NT2/D1 (cell line): Measurements from ENCODE around the gene GPR132.
"Not testable (repeated sequence)": the region's sequence is repeated elsewhere in the genome, so short reads cannot be mapped to it uniquely, and the experiment has no call there.

Experiments used
- DNase-seq: peaks from one replicate; pipeline ENCODE4 v3.0.0-alpha.2; 2011; ENCODE audit warnings: low read depth, low spot score
- H3K27me3 ChIP-seq: 2 replicates; pipeline ENCODE4 v1.6.0; 2011; ENCODE audit warnings: mild to moderate bottlenecking; ENCODE audit not compliant: insufficient read length, insufficient read depth
- H3K36me3 ChIP-seq: 2 replicates; pipeline ENCODE4 v1.6.1; 2011; ENCODE audit warnings: mild to moderate bottlenecking, low read length, mixed read lengths; ENCODE audit not compliant: insufficient read depth, insufficient read length
- H3K4me1 ChIP-seq: 2 replicates; pipeline ENCODE4 v1.5.1; 2011; ENCODE audit not compliant: insufficient read depth, insufficient read length
- H3K4me3 ChIP-seq: 2 replicates; pipeline ENCODE4 v1.5.1; 2011; ENCODE audit warnings: low read depth; ENCODE audit not compliant: insufficient read length
- H3K9ac ChIP-seq: 2 replicates; pipeline ENCODE4 v1.6.0; 2011; ENCODE audit warnings: low read depth; ENCODE audit not compliant: insufficient read length
- H3K9me3 ChIP-seq: 2 replicates; pipeline ENCODE4 v1.5.1; 2011; ENCODE audit warnings: mild to moderate bottlenecking, low read length; ENCODE audit not compliant: insufficient read depth
- SUZ12 ChIP-seq: IDR thresholded peaks from 2 replicates; pipeline ENCODE4 v1.6.1; 2011; ENCODE audit not compliant: insufficient read length, insufficient read depth; ENCODE audit errors: extremely low read depth
- YY1 ChIP-seq: IDR thresholded peaks from 2 replicates; pipeline ENCODE4 v1.6.1; 2011; ENCODE audit not compliant: insufficient read length, insufficient read depth
- ZNF274 ChIP-seq: IDR thresholded peaks from 2 replicates; pipeline ENCODE4 v1.6.1; 2011; ENCODE audit warnings: mild to moderate bottlenecking, low read depth, low read length

Gene GPR132

DNA sequence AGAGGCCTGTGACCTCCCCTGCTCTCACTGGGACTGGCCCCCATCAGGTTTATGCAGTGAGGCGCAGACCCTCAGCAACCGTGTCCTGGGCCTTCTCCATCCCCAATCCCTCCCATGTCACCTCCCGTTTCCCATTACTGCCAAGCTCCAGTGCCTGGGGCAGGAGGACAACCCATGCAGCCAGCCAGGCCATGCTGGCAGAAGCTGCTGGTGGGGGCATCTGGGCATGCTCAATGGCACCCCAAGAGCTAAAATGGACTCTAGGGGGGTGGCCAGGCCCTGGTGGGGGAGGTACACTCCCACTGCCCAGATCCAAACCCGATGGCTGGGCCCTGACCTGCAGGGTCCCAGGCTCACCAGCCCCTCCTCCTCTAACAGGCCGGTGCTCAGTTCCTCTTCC lies 20.5 kb upstream of the GPR132 start:
- peaks cover 9% of the 10 kb centered on the region for H3K27me3 ChIP-seq
- H3K36me3 ChIP-seq = no peaks in the 10 kb centered on the region
- H3K4me3 ChIP-seq = no peak overlapping the region
- peaks cover 17% of the 10 kb centered on the region for H3K4me1 ChIP-seq
- DNase-seq = no peak
- H3K9ac ChIP-seq = no peak overlapping the region
- TF ChIP-seq ZNF274 (no peak), SUZ12 (no peak), YY1 (no peak)
- no peaks in the 10 kb centered on the region for H3K9me3 ChIP-seq

DNA sequence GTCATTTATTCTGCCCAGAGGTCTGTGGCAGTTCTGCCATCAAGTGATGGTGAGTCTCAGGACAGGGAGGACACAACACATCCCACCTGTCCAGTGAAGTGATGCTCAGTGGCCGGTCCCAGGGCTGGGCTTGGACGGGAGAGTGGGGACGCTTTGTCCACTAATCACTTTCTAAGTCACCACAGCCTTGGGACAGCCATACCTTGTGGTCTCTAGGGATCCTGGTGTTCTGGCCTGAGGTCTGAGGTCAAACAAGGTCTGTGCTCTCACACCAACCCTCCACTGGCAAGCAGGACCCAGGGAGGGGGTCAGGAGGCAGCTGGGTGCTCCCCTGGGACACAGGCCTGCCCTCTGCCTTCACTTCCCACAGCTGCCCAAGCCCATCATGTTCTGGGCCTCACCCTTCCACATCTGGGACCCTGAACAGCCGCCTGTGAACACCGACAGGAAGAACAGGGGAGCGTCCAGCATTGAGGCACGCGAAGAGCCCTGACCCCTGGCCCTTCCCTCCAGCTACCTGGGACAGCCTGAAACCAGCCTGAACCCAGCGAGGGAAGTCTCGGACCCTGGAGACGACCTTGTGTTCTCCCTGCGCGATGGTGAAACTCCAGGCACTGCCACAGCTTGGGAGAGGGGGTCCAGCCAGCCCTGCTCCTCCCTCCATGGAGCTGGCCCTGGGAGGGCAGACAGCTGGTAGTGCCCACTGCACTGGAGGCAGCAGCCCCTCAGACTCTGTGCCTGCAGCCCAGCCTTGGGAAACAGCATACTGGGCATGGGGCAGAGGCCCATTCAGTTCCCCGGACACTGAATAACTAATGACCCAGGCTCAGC lies 19.7 kb upstream of the GPR132 start:
- H3K27me3 ChIP-seq = peaks cover 9% of the 10 kb centered on the region
- no peak for DNase-seq
- TF ChIP-seq YY1 (no peak), SUZ12 (no peak), ZNF274 (no peak)
- H3K4me1 ChIP-seq = peaks cover 9% of the 10 kb centered on the region
- H3K9ac ChIP-seq = no peak overlapping the region
- no peaks in the 10 kb centered on the region for H3K36me3 ChIP-seq
- no peak overlapping the region for H3K4me3 ChIP-seq
- H3K9me3 ChIP-seq = no peaks in the 10 kb centered on the region

GRCh38 chr14:105083926-105084685 lies 18.9 kb upstream of the GPR132 start:
- no peak overlapping the region for H3K4me3 ChIP-seq
- H3K9me3 ChIP-seq = no peaks in the 10 kb centered on the region
- no peak overlapping the region for H3K9ac ChIP-seq
- no peaks in the 10 kb centered on the region for H3K36me3 ChIP-seq
- DNase-seq = no peak
- no peak for TF ChIP-seq SUZ12
- no peak for TF ChIP-seq YY1
- TF ChIP-seq ZNF274 = no peak
- H3K27me3 ChIP-seq = peaks cover 9% of the 10 kb centered on the region
- H3K4me1 ChIP-seq = peaks cover 9% of the 10 kb centered on the region

- H3K27me3 ChIP-seq = peaks cover 6% of the 10 kb centered on the region
- H3K4me1 ChIP-seq = peaks cover 2% of the 10 kb centered on the region
- no peak overlapping the region for H3K9ac ChIP-seq
- DNase-seq = no peak
- no peak for TF ChIP-seq YY1
- TF ChIP-seq ZNF274 = no peak
- TF ChIP-seq SUZ12 = no peak
- no peak overlapping the region for H3K4me3 ChIP-seq
- H3K9me3 ChIP-seq = no peaks in the 10 kb centered on the region
- H3K36me3 ChIP-seq = no peaks in the 10 kb centered on the region
Observed at GRCh38 chr14:105082703-105083102, 17.5 kb upstream of the GPR132 start.

DNA sequence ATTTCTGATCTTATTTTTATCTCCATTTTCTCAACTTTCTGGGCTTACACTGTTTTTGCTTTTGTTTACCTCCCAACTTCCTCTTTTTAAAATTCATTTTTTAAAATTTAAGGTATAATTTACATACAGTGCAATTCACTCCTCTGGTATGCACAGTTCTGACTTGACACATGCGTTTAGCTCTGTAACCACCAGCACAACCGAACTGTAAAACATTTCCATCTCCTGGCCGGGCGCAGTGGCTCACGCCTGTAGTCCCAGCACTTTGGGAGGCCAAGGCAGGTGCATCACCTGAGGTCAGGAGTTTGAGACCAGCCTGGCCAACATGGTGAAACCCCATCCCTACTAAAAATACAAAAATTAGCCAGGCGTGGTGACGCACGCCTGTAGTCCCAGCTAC lies 16.2 kb upstream of the GPR132 start:
- H3K9me3 ChIP-seq, H3K4me3 ChIP-seq, H3K4me1 ChIP-seq, H3K27me3 ChIP-seq, H3K9ac ChIP-seq, DNase-seq, H3K36me3 ChIP-seq: not testable (repeated sequence)

- TF ChIP-seq SUZ12 = no peak
- no peak for TF ChIP-seq ZNF274
- TF ChIP-seq YY1 = no peak
- no peak for DNase-seq
- peaks cover 5% of the 10 kb centered on the region for H3K4me1 ChIP-seq
Observed at GRCh38 chr14:105080161-105080560, 14.9 kb upstream of the GPR132 start.

DNA sequence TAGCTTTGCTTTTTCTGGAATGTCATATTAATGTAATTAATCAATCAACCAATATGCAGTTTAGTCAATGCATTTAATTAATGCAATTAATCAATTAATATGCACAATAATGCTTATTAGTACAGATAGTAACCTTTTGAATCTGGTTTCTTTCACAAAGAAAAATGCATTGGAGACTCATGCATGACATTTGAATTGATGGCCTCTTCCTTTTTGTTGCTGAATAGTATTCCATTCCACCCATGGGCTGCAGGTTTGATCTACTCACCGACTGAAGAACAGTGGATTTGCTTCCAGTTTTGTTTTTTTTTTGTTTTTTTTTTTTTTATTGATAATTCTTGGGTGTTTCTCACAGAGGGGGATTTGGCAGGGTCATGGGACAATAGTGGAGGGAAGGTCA lies 13.1 kb upstream of the GPR132 start:
- DNase-seq = no peak
- Histone ChIP-seq H3K36me3 (no peaks in the 10 kb centered on the region), H3K9me3 (no peaks in the 10 kb centered on the region), H3K27me3 (peaks cover 3% of the 10 kb centered on the region), H3K9ac (no peak overlapping the region), H3K4me1 (peaks cover 9% of the 10 kb centered on the region), H3K4me3 (no peak overlapping the region)
- no peak for TF ChIP-seq YY1
- no peak for TF ChIP-seq ZNF274
- no peak for TF ChIP-seq SUZ12

More at GRCh38 chr14:105080161-105080560, 14.9 kb upstream of the GPR132 start:
- H3K4me3 ChIP-seq = no peak overlapping the region
- peaks cover 9% of the 10 kb centered on the region for H3K27me3 ChIP-seq
- H3K9me3 ChIP-seq = no peaks in the 10 kb centered on the region
- no peak overlapping the region for H3K9ac ChIP-seq
- no peaks in the 10 kb centered on the region for H3K36me3 ChIP-seq
